Activated naive CD4-positive, alpha-beta T cell treated with anti-CD3 and anti-CD28 coated beads, Interleukin-2, amount 50 U/mL, for 24 hours (primary cell): ENCODE data around the gene NOL4.

Source experiments
- H3K27ac Mint-ChIP-seq: one replicate; pipeline ENCODE4 v1.8.0; 2021; ENCODE audit warnings: mild to moderate bottlenecking, mixed read lengths
- H3K27me3 Mint-ChIP-seq: one replicate; pipeline ENCODE4 v1.8.0; 2021; ENCODE audit warnings: mixed read lengths
- H3K36me3 Mint-ChIP-seq: one replicate; pipeline ENCODE4 v1.8.0; 2021; ENCODE audit warnings: mixed read lengths
- H3K4me1 Mint-ChIP-seq: one replicate; pipeline ENCODE4 v1.8.0; 2021; ENCODE audit warnings: mixed read lengths
- H3K4me3 Mint-ChIP-seq: one replicate; pipeline ENCODE4 v1.8.0; 2021; ENCODE audit warnings: mild to moderate bottlenecking, mixed read lengths
- H3K9me3 Mint-ChIP-seq: one replicate; pipeline ENCODE4 v1.8.0; 2021; ENCODE audit warnings: mixed read lengths

The NOL4 gene

DNA sequence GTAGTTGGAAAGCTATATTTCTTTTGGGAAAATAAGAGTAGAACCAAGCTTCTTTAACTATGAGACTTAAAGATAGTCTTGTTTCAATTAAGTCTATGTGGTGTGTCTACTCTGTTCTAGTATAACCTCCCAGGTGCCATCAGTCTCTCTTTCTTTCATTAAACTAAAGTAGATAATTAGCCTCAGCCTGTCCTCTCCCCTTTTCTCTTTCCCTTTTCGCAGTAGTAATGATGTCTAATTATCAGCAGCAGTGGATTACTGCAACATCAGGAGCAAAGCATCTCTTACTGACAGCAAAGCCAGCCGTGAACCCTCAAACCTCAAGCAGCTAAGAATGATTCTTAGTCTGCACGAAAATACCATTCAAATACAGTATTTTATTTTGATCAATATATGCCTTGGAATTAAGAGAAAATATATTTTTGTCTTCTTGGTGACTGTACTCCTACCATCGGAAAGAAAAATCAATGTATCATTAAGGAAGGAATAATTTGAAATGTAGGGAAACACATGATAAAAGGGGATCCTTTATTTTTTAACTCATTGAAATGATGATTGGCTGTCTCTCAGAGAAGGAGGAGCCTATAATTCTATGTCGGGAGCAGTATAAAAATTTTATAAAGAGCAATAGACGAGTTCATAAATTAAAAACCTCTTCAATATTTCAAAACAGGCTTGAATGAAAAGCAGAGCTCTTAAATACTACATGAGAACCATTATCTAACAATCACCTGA, 4.5 kb downstream of the NOL4 start:
- no peaks in the 10 kb centered on the region for H3K36me3 Mint-ChIP-seq
- H3K4me1 Mint-ChIP-seq: no peaks in the 10 kb centered on the region
- no peak overlapping the region for H3K4me3 Mint-ChIP-seq
- peaks cover 28% of the 10 kb centered on the region for H3K27me3 Mint-ChIP-seq
- H3K9me3 Mint-ChIP-seq: peaks cover 6% of the 10 kb centered on the region
- no peak overlapping the region for H3K27ac Mint-ChIP-seq

DNA sequence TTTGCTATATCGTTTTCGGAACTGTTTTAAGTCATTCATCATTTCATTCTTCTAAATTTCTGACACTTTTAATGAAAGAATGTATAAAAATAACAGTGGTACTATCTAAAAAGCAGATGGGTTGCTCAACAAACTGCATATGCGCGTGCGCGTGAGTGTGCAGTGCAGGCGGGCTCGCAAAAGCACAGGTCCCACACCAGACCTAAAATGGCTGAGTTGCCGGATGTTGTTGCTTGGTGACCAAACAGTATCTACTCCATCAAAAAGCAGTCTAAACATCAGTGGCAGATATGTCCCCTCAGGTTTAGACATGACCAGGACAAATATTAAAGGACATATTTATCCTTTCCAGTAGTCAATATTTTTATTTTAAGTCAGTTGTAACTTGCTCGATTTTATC, 5.1 kb downstream of the NOL4 start:
- Mint-ChIP-seq H3K4me1 (no peaks in the 10 kb centered on the region), H3K36me3 (no peaks in the 10 kb centered on the region), H3K27me3 (peaks cover 25% of the 10 kb centered on the region), H3K27ac (no peak overlapping the region), H3K9me3 (peaks cover 6% of the 10 kb centered on the region), H3K4me3 (no peak overlapping the region)

DNA sequence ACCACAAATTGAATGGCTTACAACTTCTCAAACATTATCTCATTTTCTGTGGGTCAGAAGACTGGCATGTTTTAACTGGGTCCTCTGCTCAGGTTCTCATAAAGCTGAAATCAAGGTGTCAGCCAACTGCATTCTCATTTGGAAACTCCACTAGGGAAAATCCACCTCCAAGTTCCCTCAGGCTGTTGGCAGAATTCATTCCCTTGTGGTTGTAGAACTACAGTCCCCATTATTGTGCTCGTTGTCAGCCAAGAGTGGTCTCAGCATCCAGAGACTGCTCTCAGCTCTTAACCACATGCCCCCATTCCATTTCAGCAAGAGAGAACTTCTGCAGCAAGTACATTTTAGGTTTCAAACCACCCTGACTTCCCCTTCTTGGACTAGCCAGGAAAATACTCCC, 12.2 kb downstream of the NOL4 start:
- Mint-ChIP-seq H3K4me3 (no peak overlapping the region), H3K36me3 (no peaks in the 10 kb centered on the region), H3K27me3 (no peaks in the 10 kb centered on the region), H3K9me3 (no peaks in the 10 kb centered on the region), H3K27ac (no peak overlapping the region), H3K4me1 (no peaks in the 10 kb centered on the region)

DNA sequence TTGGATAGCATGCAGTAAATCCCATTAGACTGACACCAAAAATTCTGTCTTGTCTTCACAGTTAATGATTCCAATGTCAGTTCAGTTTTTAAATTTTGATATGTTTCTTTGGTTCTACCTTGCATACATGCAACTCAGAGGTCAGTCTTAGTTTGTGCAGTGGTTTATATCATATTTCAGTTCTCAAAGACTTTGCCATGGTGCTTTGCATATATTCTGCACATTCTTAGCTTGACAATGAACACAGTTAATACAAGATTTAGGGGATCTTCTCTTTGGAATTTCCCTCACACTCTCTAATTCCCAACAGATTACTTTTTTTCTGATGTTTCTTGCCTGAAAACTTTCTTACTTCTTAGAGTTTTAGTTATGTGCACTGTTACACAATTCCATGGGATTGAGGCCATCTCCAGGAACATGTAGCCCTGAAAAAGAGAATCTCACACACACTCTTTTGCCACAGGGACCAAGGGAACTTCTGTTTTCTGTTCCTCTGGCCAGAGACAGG, 17.3 kb downstream of the NOL4 start:
- Mint-ChIP-seq H3K27me3 (no peaks in the 10 kb centered on the region), H3K9me3 (no peaks in the 10 kb centered on the region), H3K27ac (no peak overlapping the region), H3K4me1 (no peaks in the 10 kb centered on the region), H3K4me3 (no peak overlapping the region), H3K36me3 (no peaks in the 10 kb centered on the region)

GRCh38 chr18:34203866-34204265, 20.8 kb downstream of the NOL4 start:
- Mint-ChIP-seq H3K27ac (no peak overlapping the region), H3K4me1 (no peaks in the 10 kb centered on the region), H3K27me3 (no peaks in the 10 kb centered on the region), H3K9me3 (no peaks in the 10 kb centered on the region), H3K4me3 (no peak overlapping the region), H3K36me3 (no peaks in the 10 kb centered on the region)

GRCh38 chr18:34196256-34196655, 28.5 kb downstream of the NOL4 start:
- no peak overlapping the region for H3K27ac Mint-ChIP-seq
- no peaks in the 10 kb centered on the region for H3K4me1 Mint-ChIP-seq
- peaks cover 5% of the 10 kb centered on the region for H3K9me3 Mint-ChIP-seq
- no peaks in the 10 kb centered on the region for H3K36me3 Mint-ChIP-seq
- no peaks in the 10 kb centered on the region for H3K27me3 Mint-ChIP-seq
- H3K4me3 Mint-ChIP-seq: no peak overlapping the region

DNA sequence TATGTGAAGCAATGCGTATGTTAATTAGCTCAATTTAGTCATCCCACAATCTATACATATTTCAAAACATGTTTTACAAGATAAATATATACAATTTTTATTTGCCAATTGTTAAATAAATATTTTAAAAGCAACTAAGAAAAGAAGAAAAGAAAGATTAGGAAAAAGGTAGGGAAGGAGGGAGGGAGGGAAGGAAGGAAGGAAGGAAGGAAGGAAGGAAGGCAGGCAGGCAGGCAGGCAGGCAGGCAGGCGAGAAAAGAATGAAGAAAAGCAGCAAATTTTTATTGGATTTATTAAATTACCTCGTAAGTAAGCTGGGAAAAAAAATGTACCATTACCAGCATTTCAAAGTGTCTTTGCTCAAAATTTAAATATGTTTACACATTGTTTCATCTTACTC, 30.5 kb downstream of the NOL4 start:
- H3K36me3 Mint-ChIP-seq: no peaks in the 10 kb centered on the region
- no peaks in the 10 kb centered on the region for H3K4me1 Mint-ChIP-seq
- H3K27ac Mint-ChIP-seq: no peak overlapping the region
- no peaks in the 10 kb centered on the region for H3K27me3 Mint-ChIP-seq
- H3K4me3 Mint-ChIP-seq: no peak overlapping the region
- H3K9me3 Mint-ChIP-seq: peaks cover 5% of the 10 kb centered on the region

DNA sequence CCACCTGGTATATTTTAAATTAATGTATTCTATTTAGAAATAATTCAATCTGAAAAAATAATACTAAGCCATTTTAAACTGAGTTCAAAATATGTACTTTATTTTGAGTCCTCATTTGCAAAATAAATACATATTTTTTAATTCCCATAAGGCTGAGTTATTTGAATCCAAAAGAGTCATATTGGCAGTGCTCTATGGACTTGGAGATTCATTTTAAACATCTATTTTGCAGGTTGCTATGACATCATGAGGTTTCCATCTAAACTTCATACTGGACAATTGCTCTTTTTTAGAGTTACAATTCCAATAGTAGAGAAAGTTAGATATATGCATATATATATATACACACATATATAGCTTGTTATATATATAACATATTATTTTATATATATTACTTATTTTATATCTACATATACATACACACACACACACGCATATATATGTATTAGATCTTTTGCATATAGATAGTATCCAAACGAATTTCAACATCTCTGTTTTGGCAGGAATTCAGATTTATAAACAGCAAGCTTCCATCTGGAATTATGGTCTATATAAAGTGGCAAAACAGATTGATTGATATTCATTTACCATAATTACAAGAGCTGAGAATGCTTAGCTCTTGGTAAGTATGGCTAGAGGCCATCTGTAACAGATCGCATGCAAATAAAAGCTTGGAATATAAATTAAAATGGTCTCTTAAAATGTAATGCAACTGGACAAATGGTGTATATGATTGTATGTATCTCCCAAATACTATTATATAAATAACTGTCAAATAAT, 34.9 kb downstream of the NOL4 start:
- H3K27ac Mint-ChIP-seq: no peak overlapping the region
- H3K27me3 Mint-ChIP-seq: no peaks in the 10 kb centered on the region
- H3K4me3 Mint-ChIP-seq: no peak overlapping the region
- no peaks in the 10 kb centered on the region for H3K4me1 Mint-ChIP-seq
- peaks cover 4% of the 10 kb centered on the region for H3K9me3 Mint-ChIP-seq
- no peaks in the 10 kb centered on the region for H3K36me3 Mint-ChIP-seq
